SK-N-SH treated with all-trans-retinoic acid at 6 μM for 48 hours (cell line): ENCODE results near the gene SERTAD2.

ENCODE experiments used
- ATAC-seq: fragments of 200-7000 bp; cut with Tn5 transposase; 3 replicates; pipeline ENCODE4 v1.9.1; 2020; ENCODE audit warnings: mild to moderate bottlenecking, moderate library complexity
- ARNTL ChIP-seq: fragments of 450-650 bp; formaldehyde crosslinking; IDR thresholded peaks from 2 replicates; pipeline ENCODE4 v1.5.0; 2020; ENCODE audit warnings: low read depth, mild to moderate bottlenecking, moderate library complexity, borderline replicate concordance
- BACH2 ChIP-seq: fragments of 250-450 bp; sonication (Bioruptor Pico); IDR thresholded peaks from 2 replicates; pipeline ENCODE4 v1.9.0; 2021; ENCODE audit warnings: mild to moderate bottlenecking, borderline replicate concordance
- CSDC2 ChIP-seq: fragments of 250-450 bp; sonication (Bioruptor Pico); IDR thresholded peaks from 2 replicates; pipeline ENCODE4 v1.5.0; 2020; ENCODE audit warnings: mild to moderate bottlenecking, moderate library complexity
- ESRRG ChIP-seq: fragments of 250-450 bp; sonication (Bioruptor Pico); IDR thresholded peaks from 2 replicates; pipeline ENCODE4 v1.6.1; 2021; ENCODE audit warnings: mild to moderate bottlenecking
- GLIS3 ChIP-seq: fragments of 250-450 bp; sonication (Bioruptor Pico); IDR thresholded peaks from 2 replicates; pipeline ENCODE4 v1.5.0; 2020; ENCODE audit warnings: mild to moderate bottlenecking, moderate library complexity
- ISL1 ChIP-seq: fragments of 250-450 bp; sonication (Bioruptor Pico); IDR thresholded peaks from 2 replicates; pipeline ENCODE4 v2.1.2; 2022; ENCODE audit warnings: mild to moderate bottlenecking, moderate library complexity
- OSR1 ChIP-seq: fragments of 250-450 bp; sonication (Bioruptor Pico); IDR thresholded peaks from 2 replicates; pipeline ENCODE4 v1.8.0; 2022; ENCODE audit warnings: moderate library complexity, mild to moderate bottlenecking, inconsistent platforms
- PPARA ChIP-seq: fragments of 250-450 bp; sonication (Bioruptor Pico); IDR thresholded peaks from 2 replicates; pipeline ENCODE4 v1.5.0; 2020; ENCODE audit warnings: mild to moderate bottlenecking, borderline replicate concordance
- RARB ChIP-seq: fragments of 250-450 bp; sonication (Bioruptor Pico); IDR thresholded peaks from 2 replicates; pipeline ENCODE4 v1.8.0; 2021; ENCODE audit warnings: mild to moderate bottlenecking, moderate library complexity
- SNAI2 ChIP-seq: fragments of 250-450 bp; sonication (Bioruptor Pico); IDR thresholded peaks from 2 replicates; pipeline ENCODE4 v1.5.0; 2020; ENCODE audit warnings: mild to moderate bottlenecking, moderate library complexity
- TCF4 ChIP-seq: fragments of 250-450 bp; sonication (Bioruptor Pico); IDR thresholded peaks from 2 replicates; pipeline ENCODE4 v1.8.0; 2021; ENCODE audit warnings: mild to moderate bottlenecking, moderate library complexity, borderline replicate concordance
- ZC3H10 ChIP-seq: fragments of 250-450 bp; sonication (Bioruptor Pico); IDR thresholded peaks from 2 replicates; pipeline ENCODE4 v1.5.1; 2021; ENCODE audit warnings: mild to moderate bottlenecking, moderate library complexity
- ZFP3 ChIP-seq: fragments of 250-450 bp; sonication (Bioruptor Pico); IDR thresholded peaks from 2 replicates; pipeline ENCODE4 v1.5.0; 2020; ENCODE audit warnings: mild to moderate bottlenecking, moderate library complexity
- ZNF565 ChIP-seq: fragments of 450-650 bp; formaldehyde crosslinking; conservative IDR thresholded peaks from 2 replicates; pipeline ENCODE4 v1.5.0; 2020; ENCODE audit warnings: low read depth, mild to moderate bottlenecking, moderate library complexity
- ZNF70 ChIP-seq: fragments of 450-650 bp; formaldehyde crosslinking; IDR thresholded peaks from 2 replicates; pipeline ENCODE4 v1.5.0; 2020; ENCODE audit warnings: mild to moderate bottlenecking, moderate library complexity
- ZNF8 ChIP-seq: fragments of 450-650 bp; formaldehyde crosslinking; IDR thresholded peaks from 2 replicates; pipeline ENCODE4 v1.5.0; 2020; ENCODE audit warnings: mild to moderate bottlenecking, moderate library complexity
- TF ChIP-seq, protein P1 (sequence below): fragments of 250-450 bp; sonication (Bioruptor Pico); IDR thresholded peaks from 2 replicates; pipeline ENCODE4 v1.5.0; 2020; ENCODE audit warnings: mild to moderate bottlenecking, moderate library complexity
- TF ChIP-seq, protein P2 (sequence below): fragments of 250-450 bp; sonication (Bioruptor Pico); IDR thresholded peaks from 2 replicates; pipeline ENCODE4 v1.8.0; 2021; ENCODE audit warnings: low read depth, mild to moderate bottlenecking, moderate library complexity, borderline replicate concordance
- TF ChIP-seq, protein P3 (sequence below): fragments of 250-450 bp; sonication (Bioruptor Pico); IDR thresholded peaks from 2 replicates; pipeline ENCODE4 v1.8.0; 2020; ENCODE audit warnings: mild to moderate bottlenecking, moderate library complexity, borderline replicate concordance
- TF ChIP-seq, protein P4 (sequence below): fragments of 250-450 bp; sonication (Bioruptor Pico); IDR thresholded peaks from 2 replicates; pipeline ENCODE4 v1.5.1; 2021; ENCODE audit warnings: mild to moderate bottlenecking, moderate library complexity
- TF ChIP-seq, protein P5 (sequence below): fragments of 250-450 bp; sonication (Bioruptor Pico); IDR thresholded peaks from 2 replicates; pipeline ENCODE4 v1.5.1; 2020; ENCODE audit warnings: low read depth, mild to moderate bottlenecking, moderate library complexity

SERTAD2 gene

DNA sequence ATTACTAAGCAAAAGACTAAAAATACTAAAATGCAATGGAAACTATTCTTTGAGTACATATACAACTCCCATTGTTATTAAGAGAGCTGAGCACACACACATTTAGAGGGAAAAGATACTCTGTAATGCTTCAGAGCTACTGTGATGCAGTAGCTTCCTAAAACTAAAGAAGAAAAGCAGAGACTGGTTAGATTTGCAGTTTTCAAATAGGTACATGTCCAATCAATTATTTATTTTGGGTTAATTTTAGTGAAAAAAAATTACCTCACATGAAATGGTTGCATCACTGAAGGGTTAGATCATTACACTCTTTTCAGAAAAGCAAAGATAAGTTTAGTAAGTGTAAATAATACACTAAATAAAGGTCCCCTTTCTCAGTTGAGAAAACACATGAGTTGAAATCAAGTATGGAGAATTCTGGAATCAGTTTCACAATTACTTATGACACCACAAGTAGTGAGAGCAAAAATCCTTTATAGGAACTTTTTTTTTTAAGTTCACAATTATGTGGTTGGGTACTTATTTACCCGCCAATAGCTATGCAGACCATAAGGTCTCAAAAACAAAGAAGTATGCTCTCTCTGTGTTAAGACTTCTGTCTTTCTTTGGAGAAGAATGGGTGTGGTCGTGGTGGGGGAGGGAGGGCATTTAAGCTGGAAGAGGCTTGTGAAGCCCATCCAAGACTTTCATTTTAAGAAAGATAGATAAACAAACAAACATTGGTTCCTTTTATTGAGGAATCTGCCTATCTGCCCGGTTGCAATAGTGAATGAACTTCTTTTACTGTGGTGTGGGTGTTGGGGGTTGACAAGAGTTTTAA, 25.3 kb upstream of the SERTAD2 start:
- TF ChIP-seq, protein P1, sequence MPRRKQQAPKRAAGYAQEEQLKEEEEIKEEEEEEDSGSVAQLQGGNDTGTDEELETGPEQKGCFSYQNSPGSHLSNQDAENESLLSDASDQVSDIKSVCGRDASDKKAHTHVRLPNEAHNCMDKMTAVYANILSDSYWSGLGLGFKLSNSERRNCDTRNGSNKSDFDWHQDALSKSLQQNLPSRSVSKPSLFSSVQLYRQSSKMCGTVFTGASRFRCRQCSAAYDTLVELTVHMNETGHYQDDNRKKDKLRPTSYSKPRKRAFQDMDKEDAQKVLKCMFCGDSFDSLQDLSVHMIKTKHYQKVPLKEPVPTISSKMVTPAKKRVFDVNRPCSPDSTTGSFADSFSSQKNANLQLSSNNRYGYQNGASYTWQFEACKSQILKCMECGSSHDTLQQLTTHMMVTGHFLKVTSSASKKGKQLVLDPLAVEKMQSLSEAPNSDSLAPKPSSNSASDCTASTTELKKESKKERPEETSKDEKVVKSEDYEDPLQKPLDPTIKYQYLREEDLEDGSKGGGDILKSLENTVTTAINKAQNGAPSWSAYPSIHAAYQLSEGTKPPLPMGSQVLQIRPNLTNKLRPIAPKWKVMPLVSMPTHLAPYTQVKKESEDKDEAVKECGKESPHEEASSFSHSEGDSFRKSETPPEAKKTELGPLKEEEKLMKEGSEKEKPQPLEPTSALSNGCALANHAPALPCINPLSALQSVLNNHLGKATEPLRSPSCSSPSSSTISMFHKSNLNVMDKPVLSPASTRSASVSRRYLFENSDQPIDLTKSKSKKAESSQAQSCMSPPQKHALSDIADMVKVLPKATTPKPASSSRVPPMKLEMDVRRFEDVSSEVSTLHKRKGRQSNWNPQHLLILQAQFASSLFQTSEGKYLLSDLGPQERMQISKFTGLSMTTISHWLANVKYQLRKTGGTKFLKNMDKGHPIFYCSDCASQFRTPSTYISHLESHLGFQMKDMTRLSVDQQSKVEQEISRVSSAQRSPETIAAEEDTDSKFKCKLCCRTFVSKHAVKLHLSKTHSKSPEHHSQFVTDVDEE (CRISPR knock-in tag): no peak
- TF ChIP-seq, protein P2, sequence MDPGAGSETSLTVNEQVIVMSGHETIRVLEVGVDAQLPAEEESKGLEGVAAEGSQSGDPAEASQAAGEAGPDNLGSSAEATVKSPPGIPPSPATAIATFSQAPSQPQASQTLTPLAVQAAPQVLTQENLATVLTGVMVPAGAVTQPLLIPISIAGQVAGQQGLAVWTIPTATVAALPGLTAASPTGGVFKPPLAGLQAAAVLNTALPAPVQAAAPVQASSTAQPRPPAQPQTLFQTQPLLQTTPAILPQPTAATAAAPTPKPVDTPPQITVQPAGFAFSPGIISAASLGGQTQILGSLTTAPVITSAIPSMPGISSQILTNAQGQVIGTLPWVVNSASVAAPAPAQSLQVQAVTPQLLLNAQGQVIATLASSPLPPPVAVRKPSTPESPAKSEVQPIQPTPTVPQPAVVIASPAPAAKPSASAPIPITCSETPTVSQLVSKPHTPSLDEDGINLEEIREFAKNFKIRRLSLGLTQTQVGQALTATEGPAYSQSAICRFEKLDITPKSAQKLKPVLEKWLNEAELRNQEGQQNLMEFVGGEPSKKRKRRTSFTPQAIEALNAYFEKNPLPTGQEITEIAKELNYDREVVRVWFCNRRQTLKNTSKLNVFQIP (CRISPR knock-in tag): no peak
- no peak for TF ChIP-seq GLIS3 (CRISPR knock-in tag)
- TF ChIP-seq ZNF565 (CRISPR knock-in tag): no peak
- TF ChIP-seq, protein P3, sequence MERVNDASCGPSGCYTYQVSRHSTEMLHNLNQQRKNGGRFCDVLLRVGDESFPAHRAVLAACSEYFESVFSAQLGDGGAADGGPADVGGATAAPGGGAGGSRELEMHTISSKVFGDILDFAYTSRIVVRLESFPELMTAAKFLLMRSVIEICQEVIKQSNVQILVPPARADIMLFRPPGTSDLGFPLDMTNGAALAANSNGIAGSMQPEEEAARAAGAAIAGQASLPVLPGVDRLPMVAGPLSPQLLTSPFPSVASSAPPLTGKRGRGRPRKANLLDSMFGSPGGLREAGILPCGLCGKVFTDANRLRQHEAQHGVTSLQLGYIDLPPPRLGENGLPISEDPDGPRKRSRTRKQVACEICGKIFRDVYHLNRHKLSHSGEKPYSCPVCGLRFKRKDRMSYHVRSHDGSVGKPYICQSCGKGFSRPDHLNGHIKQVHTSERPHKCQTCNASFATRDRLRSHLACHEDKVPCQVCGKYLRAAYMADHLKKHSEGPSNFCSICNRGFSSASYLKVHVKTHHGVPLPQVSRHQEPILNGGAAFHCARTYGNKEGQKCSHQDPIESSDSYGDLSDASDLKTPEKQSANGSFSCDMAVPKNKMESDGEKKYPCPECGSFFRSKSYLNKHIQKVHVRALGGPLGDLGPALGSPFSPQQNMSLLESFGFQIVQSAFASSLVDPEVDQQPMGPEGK (CRISPR knock-in tag): no peak
- no peak for TF ChIP-seq ARNTL (CRISPR knock-in tag)
- TF ChIP-seq ISL1 (CRISPR knock-in tag): no peak
- no peak for TF ChIP-seq ESRRG (CRISPR knock-in tag)
- TF ChIP-seq ZNF70: no peak
- no peak for TF ChIP-seq TCF4 (CRISPR knock-in tag)
- TF ChIP-seq SNAI2: no peak
- no peak for TF ChIP-seq BACH2
- TF ChIP-seq, protein P4, sequence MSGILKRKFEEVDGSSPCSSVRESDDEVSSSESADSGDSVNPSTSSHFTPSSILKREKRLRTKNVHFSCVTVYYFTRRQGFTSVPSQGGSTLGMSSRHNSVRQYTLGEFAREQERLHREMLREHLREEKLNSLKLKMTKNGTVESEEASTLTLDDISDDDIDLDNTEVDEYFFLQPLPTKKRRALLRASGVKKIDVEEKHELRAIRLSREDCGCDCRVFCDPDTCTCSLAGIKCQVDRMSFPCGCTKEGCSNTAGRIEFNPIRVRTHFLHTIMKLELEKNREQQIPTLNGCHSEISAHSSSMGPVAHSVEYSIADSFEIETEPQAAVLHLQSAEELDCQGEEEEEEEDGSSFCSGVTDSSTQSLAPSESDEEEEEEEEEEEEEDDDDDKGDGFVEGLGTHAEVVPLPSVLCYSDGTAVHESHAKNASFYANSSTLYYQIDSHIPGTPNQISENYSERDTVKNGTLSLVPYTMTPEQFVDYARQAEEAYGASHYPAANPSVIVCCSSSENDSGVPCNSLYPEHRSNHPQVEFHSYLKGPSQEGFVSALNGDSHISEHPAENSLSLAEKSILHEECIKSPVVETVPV (CRISPR knock-in tag): no peak
- no peak for TF ChIP-seq ZFP3
- no peak for TF ChIP-seq CSDC2
- no peak for TF ChIP-seq OSR1 (CRISPR knock-in tag)
- TF ChIP-seq, all 23 proteins: peak for 0

DNA sequence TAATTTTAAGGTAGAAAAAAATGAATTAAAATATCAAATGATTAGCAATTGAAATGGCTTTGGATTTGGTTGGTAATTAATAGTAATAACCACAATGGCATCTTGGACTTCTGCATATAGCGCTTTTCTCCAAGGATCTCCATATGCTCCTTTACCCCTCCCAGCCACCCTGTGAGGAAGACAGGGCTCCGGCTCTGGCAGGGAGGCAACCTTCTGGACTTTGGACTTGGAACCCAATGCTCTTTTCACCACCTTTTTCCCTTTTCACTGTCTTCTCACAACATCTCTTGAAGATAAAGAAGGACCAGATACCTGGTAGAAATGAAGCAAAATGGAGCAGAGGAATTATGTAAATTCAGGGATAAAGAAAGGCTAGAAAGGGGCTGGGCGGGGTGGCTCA, 23.8 kb upstream of the SERTAD2 start:
- ATAC-seq: no peak
- TF ChIP-seq ESRRG (CRISPR knock-in tag): no peak
- TF ChIP-seq RARB: no peak
- TF ChIP-seq TCF4 (CRISPR knock-in tag): no peak
- TF ChIP-seq, protein P3 (CRISPR knock-in tag): no peak
- TF ChIP-seq ZNF70: no peak
- TF ChIP-seq, protein P4 (CRISPR knock-in tag): no peak
- TF ChIP-seq ISL1 (CRISPR knock-in tag): no peak
- TF ChIP-seq, protein P1 (CRISPR knock-in tag): no peak
- TF ChIP-seq OSR1 (CRISPR knock-in tag): no peak
- TF ChIP-seq ZFP3: no peak
- TF ChIP-seq SNAI2: no peak
- no peak for TF ChIP-seq ZNF8
- TF ChIP-seq ZC3H10 (CRISPR knock-in tag): no peak
- TF ChIP-seq, protein P5, sequence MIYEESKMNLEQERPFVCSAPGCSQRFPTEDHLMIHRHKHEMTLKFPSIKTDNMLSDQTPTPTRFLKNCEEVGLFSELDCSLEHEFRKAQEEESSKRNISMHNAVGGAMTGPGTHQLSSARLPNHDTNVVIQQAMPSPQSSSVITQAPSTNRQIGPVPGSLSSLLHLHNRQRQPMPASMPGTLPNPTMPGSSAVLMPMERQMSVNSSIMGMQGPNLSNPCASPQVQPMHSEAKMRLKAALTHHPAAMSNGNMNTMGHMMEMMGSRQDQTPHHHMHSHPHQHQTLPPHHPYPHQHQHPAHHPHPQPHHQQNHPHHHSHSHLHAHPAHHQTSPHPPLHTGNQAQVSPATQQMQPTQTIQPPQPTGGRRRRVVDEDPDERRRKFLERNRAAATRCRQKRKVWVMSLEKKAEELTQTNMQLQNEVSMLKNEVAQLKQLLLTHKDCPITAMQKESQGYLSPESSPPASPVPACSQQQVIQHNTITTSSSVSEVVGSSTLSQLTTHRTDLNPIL (CRISPR knock-in tag): no peak
- no peak for TF ChIP-seq PPARA (CRISPR knock-in tag)
- TF ChIP-seq BACH2: no peak

More for the DNA sequence above, 25.3 kb upstream of the SERTAD2 start:
- no peak for ATAC-seq
